ENCODE results near the gene LECT2. TPM values are rescaled to one million over a fixed set of nuclear protein-coding genes. Genes with fewer than 3 reads are reported as not detected.

Gene LECT2
- total and polyA plus RNA-seq, 10 of the 15 experiments (the other 5 are each of a cell fraction or from before 2014, with no cell fraction given), result not detected

DNA sequence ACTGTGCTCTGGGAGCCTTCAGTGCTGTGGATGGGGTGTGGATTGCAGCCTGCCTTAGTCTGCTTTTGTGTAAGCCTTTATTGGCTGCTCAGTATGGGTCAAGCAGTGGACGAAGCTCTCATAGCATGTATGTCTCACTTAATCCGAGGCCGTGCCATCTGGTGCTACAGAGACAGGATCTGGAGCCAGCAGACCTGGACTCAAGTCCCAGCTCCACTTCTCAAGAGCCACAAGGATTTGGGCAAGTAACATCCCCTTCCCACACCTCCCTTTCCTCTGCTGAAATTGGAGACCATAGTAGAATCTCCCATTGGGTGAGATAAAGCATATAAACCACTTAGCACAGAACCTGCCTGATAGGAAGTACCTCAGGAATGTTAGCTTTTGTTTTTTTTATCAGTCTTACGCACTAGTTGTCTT lies 23.4 kb upstream of the LECT2 start:
- POLR2A ChIA-PET, result interaction anchor here (0.5 kb wide), 1 partner anchor 161 kb away, joined by 4 read pairs; no protein-coding TSS in a partner anchor

DNA sequence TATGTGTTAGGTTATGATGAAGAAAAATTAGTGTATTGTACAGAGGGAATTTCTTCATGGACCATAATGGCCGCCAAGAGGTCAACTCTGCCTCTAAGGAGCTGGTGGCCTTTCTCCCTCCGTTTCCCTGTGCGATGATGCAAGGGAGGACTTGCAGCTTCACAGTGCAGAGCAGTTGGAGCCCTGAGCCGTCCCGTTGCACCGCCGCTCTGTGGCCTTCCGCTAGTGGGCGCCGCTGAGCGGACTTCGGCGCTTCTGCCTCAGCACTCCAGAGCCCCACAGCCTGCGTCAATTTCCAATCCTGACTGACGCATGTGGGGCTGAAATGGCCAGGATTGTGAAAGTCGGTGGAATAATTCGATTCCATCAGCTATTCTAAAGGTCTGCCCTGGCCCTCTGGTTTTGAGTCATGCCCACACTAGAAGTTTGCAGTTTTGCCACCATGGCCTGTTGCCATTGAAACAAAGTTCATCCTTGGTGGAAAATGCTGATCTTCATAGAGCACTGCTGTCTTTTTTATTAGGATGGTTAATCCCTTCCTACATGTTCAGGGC lies 22.7 kb upstream of the LECT2 start:
- in situ Hi-C loops (cut with MboI), result no loop called here
- WGBS (ENCODE audit: insufficient coverage, insufficient replicate concordance, low lambda C conversion rate, missing lambda C conversion rate), result 3% methylated on average over 17 of the region's 17 CpGs

More for the DNA sequence above, 23.4 kb upstream of the LECT2 start:
- Histone ChIP-seq H2AFZ (ENCODE audit: control insufficient read depth, low read depth, low read length) (no peak overlapping the region), H3K79me2 (ENCODE audit: control insufficient read depth, insufficient read depth, low read length) (no peaks in the 10 kb centered on the region), H3K4me3 (no peak overlapping the region), H3K9me3 (replicated peaks; ENCODE audit: control insufficient read depth, insufficient read depth, low read length) (no peaks in the 10 kb centered on the region), H4K20me1 (ENCODE audit: control insufficient read depth, insufficient read depth) (no peaks in the 10 kb centered on the region), H3K27ac (ENCODE audit: control insufficient read depth, insufficient read depth) (no peak overlapping the region), H3K27me3 (replicated peaks in 1 of 2; ENCODE audit: control insufficient read depth in 2 of 2, insufficient read depth in 2 of 2, low read length in 1 of 2) (peaks cover 0 to 3% of the 10 kb centered on the region in 2 experiments; a peak in 1 of 4 replicates), H3K4me1 (ENCODE audit: control insufficient read depth, insufficient read depth, low read length) (no peaks in the 10 kb centered on the region), H3K9ac (ENCODE audit: control insufficient read depth, insufficient read depth, low read length) (no peak overlapping the region), H3K36me3 (ENCODE audit: control insufficient read depth in 2 of 2, insufficient read depth in 2 of 2, low read length in 1 of 2) (no peaks in the 10 kb centered on the region), H3K4me2 (ENCODE audit: control insufficient read depth, insufficient read depth) (no peak overlapping the region)
- RAD21 ChIA-PET (ENCODE audit: unreplicated experiment), result interaction anchor here (1.1 to 1.5 kb wide), 4 partner anchors 79 to 103 kb away, joined by 3 to 5 read pairs (median 4); no protein-coding TSS in a partner anchor
- CTCF ChIA-PET, result interaction anchor here (0.6 to 4.5 kb wide), 20 partner anchors 8 to 1248 kb away, joined by 3 to 31 read pairs (median 5); no protein-coding TSS in a partner anchor
- no TSS peak for BruUV-seq (replicated peaks)
- SMC1A ChIA-PET (ENCODE audit: uncharacterized antibody, unreplicated experiment), result interaction anchor here (0.6 to 2.6 kb wide), 9 partner anchors 9 to 231 kb away, joined by 3 to 19 read pairs (median 3); no protein-coding TSS in a partner anchor
- intact Hi-C loops (cut with micrococcal nuclease; ENCODE audit: unreplicated experiment), result loop anchor here (10.0 kb wide), 1 partner anchor 197 kb away; no protein-coding TSS in a partner anchor
- 60% methylated on average over 4 of the region's 4 CpGs for WGBS (ENCODE audit: insufficient coverage, insufficient replicate concordance, low lambda C conversion rate, missing lambda C conversion rate)
- ATAC-seq, result peak; percentile 38; the same call in 2 of the 3 replicates
- no peak for FAIRE-seq
- in situ Hi-C loops (cut with MboI), result no loop called here
- TF ChIP-seq RB1 (IDR thresholded peaks at IDR 0.05; ENCODE audit: borderline replicate concordance) (no peak), PAX5 (IDR thresholded peaks at IDR 0.05; ENCODE audit: borderline replicate concordance, low read depth, low read length) (no peak), SIX5 (IDR thresholded peaks at IDR 0.05; ENCODE audit: low read depth, low read length, severe bottlenecking) (no peak), MYC (IDR thresholded peaks at IDR 0.05; ENCODE audit: insufficient read depth, insufficient read length, insufficient replicate concordance, low read length, severe bottlenecking) (no peak), JUND (IDR thresholded peaks at IDR 0.05; ENCODE audit: low read depth, low read length) (no peak), ZNF384 (IDR thresholded peaks at IDR 0.05; ENCODE audit: borderline replicate concordance, low read depth, low read length) (no peak), EED (IDR thresholded peaks at IDR 0.05; ENCODE audit: low read depth) (no peak)
- no peak for DNase-seq (ENCODE audit: low read depth, low spot score)

More for the DNA sequence above, 22.7 kb upstream of the LECT2 start:
- ATAC-seq, result peak; percentile 99
- no peaks in the 10 kb centered on the region for H4K20me1 ChIP-seq (ENCODE audit: control insufficient read depth, insufficient read depth)
- ChIA-PET CTCF (interaction anchor here (0.6 to 4.5 kb wide), 21 partner anchors 9 to 203 kb away, joined by 3 to 31 read pairs (median 5); no protein-coding TSS in a partner anchor), POLR2A (no interaction called here), SMC1A (ENCODE audit: uncharacterized antibody, unreplicated experiment) (interaction anchor here (0.5 to 2.6 kb wide), 10 partner anchors 10 to 480 kb away, joined by 3 to 19 read pairs (median 3); no protein-coding TSS in a partner anchor), RAD21 (ENCODE audit: unreplicated experiment) (interaction anchor here (0.6 to 1.5 kb wide), 6 partner anchors 16 to 196 kb away, joined by 3 to 5 read pairs (median 3); no protein-coding TSS in a partner anchor)
- peaks cover 0 to 3% of the 10 kb centered on the region in 2 experiments; a peak in 2 of 4 replicates for H3K27me3 ChIP-seq (replicated peaks in 1 of 2; ENCODE audit: control insufficient read depth in 2 of 2, insufficient read depth in 2 of 2, low read length in 1 of 2)
- H3K9me3 ChIP-seq (replicated peaks; ENCODE audit: control insufficient read depth, insufficient read depth, low read length), result no peaks in the 10 kb centered on the region
- H3K4me1 ChIP-seq (ENCODE audit: control insufficient read depth, insufficient read depth, low read length), result no peaks in the 10 kb centered on the region
- H3K4me3 ChIP-seq, result no peak overlapping the region
- TF ChIP-seq RAD21 (IDR thresholded peaks at IDR 0.05; ENCODE audit: insufficient read depth, low read depth, low read length) (peak; percentile 58), SMC3 (IDR thresholded peaks at IDR 0.05; ENCODE audit: borderline replicate concordance, low read length) (peak; percentile 69), RUNX3 (IDR thresholded peaks at IDR 0.05; ENCODE audit: low read length) (0 out of 2 replicates have a peak, but pooled peaks have one; percentile 8), SMARCA5 (IDR thresholded peaks at IDR 0.05) (0 out of 2 replicates have a peak, but pooled peaks have one; percentile 43), ZNF384 (IDR thresholded peaks at IDR 0.05; ENCODE audit: borderline replicate concordance, low read depth, low read length) (no peak), IKZF2 (IDR thresholded peaks at IDR 0.05) (no peak), YY1 (IDR thresholded peaks at IDR 0.05; ENCODE audit: low read depth, low read length) (peak; percentile 47; the same call in 1 of the 2 replicates)
- TF ChIP-seq, protein P1, sequence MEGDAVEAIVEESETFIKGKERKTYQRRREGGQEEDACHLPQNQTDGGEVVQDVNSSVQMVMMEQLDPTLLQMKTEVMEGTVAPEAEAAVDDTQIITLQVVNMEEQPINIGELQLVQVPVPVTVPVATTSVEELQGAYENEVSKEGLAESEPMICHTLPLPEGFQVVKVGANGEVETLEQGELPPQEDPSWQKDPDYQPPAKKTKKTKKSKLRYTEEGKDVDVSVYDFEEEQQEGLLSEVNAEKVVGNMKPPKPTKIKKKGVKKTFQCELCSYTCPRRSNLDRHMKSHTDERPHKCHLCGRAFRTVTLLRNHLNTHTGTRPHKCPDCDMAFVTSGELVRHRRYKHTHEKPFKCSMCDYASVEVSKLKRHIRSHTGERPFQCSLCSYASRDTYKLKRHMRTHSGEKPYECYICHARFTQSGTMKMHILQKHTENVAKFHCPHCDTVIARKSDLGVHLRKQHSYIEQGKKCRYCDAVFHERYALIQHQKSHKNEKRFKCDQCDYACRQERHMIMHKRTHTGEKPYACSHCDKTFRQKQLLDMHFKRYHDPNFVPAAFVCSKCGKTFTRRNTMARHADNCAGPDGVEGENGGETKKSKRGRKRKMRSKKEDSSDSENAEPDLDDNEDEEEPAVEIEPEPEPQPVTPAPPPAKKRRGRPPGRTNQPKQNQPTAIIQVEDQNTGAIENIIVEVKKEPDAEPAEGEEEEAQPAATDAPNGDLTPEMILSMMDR (IDR thresholded peaks at IDR 0.05 in 2 of 3, conservative IDR thresholded peaks at IDR 0.05 in 1 of 3; ENCODE audit: control insufficient read depth in 2 of 3, extremely low read depth in 1 of 3, insufficient read depth in 1 of 3, low read depth in 3 of 3, low read length in 3 of 3), result peak; percentile 71 to 94 (median 88)
- no peak overlapping the region for H3K4me2 ChIP-seq (ENCODE audit: control insufficient read depth, insufficient read depth)
- H3K79me2 ChIP-seq (ENCODE audit: control insufficient read depth, insufficient read depth, low read length), result no peaks in the 10 kb centered on the region
- no peak overlapping the region for H2AFZ ChIP-seq (ENCODE audit: control insufficient read depth, low read depth, low read length)
- no peaks in the 10 kb centered on the region for H3K36me3 ChIP-seq (ENCODE audit: control insufficient read depth in 2 of 2, insufficient read depth in 2 of 2, low read length in 1 of 2)
- DNase-seq (ENCODE audit: low read depth, low spot score), result no peak
- no TSS peak for BruUV-seq (replicated peaks)
- H3K27ac ChIP-seq (ENCODE audit: control insufficient read depth, insufficient read depth), result no peak overlapping the region
- no peak overlapping the region for H3K9ac ChIP-seq (ENCODE audit: control insufficient read depth, insufficient read depth, low read length)
- intact Hi-C loops (cut with micrococcal nuclease; ENCODE audit: unreplicated experiment), result loop anchor here (1.0 to 10.0 kb wide), 4 partner anchors 85 to 235 kb away; no protein-coding TSS in a partner anchor
- no peak for FAIRE-seq
